Effector CD4-positive, alpha-beta T cell (primary cell): ENCODE results near the gene SLC22A3.
"Not testable (repeated sequence)": the region's sequence is repeated elsewhere in the genome, so short reads cannot be mapped to it uniquely, and the experiment has no call there.

Source experiments
- DNase-seq: peaks from one replicate; pipeline ENCODE4 v3.0.0-alpha.2; 2020

SLC22A3 gene

DNA sequence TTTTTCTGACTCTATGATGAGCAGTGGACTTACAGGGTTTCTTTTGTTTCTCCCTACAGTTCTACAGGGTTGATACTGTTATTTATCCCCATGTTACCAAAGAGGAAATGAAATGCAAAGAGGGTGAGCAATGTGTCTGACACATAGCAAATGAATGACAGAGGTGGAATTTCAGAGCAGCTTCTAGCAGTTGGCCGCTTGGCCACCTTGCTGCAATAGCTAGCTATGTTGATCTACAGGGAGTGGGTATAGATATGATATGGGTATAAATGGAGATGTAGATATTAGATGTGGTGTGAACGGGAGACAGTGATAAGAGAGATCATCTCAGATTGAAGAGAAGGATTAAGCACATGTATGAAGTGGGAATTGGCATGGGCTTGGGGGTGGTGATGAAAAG is 10.9 kb upstream of the SLC22A3 start:
- DNase-seq = no peak

DNA sequence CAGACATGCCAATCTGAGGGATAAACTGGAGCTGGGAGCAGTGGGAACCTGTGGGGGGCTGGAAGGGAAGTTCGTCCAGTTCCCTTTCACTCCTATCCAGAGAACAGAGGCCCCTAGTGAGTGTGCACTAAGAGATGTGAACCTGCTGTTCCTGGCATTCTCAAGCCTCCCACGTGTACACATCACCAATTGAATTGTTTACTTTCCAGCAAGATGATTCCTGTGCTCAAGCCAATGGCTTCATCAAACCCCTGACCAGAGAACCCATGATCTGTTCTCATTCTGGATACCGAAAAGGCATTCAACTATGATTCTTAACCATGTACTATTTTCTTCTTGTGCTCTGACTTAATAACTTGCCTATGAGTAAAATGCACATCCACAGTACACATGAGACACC is 10.2 kb upstream of the SLC22A3 start:
- no peak for DNase-seq

DNA sequence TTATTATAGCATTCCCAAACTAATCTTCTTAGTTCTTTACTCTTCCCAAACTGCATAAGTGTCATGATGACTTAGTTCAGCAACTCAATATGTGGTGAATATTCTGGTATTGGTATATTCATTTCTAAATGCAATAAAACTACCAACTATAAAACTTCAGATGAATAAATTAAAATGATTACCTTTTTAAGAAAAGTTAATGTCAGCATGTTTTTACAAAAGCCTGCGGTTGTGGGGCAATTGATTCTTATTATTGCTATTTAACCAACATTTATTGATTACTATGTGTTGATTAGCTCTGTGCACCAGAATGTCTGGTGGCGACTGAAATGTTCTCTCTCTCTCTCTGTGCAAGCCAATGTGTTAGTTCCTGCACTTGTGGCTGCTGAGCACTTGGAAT is 5.0 kb upstream of the SLC22A3 start:
- DNase-seq = no peak

DNA sequence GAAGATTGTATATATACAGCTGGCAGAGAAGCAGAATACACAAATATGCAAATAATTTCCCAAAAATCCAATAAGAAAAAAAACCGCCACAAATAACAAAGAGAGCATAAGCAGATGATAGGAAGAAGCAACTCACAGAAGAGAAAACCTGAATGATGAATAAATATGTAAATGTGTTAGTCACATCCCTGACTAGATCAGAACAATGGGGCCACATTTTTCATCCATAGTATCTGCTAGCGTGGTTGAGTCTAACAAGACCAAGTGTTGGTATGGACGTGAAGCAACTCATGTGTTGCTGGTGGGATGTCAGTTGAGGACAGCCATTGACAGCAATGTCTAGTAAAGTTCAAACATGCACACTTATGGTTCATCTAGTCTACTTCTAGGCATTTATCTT is 3.9 kb upstream of the SLC22A3 start:
- no peak for DNase-seq

DNA sequence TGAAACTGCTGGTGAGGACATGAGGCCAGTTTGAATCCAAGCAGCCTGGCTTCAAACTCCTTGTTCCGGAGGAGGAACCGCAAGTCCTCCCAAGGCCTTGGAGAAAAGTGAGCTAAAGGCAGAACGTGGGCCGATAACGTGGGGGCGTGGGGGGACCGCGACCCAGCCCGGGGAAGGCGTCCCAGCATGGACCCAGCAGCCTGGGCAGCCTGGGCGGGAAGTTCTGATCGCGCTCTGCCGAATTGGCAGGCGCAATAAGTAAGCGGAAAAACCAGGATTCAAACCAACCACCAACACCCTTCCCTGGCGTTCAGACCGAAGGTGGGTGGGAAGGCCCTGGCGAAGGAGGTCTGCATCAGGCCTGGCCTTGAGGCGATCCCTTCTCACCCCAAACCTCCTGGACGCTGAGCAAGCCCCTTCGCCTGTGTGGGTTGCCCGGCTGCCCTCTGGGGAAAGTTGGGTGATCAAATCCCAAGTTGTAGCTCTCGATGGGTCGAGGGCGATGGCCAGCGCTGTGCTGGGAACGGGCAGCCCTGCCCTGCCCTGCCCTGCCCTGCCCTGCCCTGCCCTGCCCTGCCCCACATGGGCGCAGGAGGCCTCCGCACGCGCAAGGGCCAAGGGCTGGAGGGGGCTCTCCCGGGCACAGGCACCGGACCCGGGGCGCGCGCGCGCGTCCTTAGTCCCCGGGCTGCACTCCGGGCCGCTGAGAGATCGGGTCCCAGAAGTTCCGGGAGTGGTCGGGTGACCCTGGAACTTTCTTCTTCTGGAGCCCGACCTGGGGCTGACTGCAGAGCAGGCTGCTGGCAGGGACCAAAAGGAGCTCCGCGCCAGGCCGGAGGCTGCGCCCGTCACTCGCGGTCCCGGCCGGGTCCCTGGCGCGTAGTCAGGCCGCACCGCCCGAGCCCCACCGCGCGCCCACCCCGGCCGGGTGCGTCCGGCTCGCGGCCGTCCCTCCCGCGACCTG is 637 bp upstream of the SLC22A3 start:
- no peak for DNase-seq

DNA sequence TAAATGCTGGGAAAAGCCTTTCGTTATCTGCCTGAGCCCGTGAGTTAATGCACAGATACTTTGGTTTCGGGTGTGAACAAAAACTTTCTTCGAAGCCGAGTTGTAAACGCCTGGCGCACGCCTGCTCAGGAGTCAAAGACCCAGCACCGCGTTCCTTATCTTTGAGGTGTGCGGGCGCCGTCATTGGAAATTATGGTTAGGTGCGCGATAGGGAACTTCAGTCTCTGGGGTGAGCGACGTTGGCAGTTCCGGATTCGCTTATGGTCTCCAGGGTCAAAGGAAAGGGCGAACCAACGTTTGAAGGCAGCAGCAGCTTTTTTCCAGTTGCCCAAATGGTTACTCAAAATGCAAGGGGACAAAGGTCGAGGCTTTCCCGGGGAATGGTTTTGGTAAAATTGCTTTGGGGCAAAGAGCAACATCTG is 853 bp downstream of the SLC22A3 start:
- no peak for DNase-seq

DNA sequence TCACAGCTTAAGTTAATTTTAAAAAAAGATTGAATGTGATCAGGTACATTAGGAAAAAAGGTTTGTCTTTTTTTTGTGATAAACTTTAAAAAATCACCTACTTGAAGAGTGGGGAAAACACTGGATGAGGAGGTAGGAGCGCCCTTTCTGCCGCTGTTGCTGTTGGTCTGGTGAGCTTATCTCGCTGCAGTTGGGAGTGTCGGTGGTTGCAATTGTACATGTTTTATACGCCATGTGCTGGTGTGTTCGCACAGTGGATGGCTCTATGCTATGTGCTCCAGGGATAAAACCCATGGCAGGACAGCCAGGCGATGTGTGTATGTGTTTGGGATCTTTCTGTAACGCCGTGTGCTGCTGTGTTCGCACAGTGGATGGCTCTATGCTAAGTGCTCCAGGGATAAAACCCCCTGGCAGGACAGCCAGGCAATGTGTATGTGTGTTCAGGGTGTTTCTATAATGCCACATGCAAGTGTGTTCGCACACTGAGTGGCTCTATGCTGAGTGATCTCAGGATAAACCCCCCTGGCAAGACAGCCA is 1.7 kb downstream of the SLC22A3 start:
- no peak for DNase-seq

DNA sequence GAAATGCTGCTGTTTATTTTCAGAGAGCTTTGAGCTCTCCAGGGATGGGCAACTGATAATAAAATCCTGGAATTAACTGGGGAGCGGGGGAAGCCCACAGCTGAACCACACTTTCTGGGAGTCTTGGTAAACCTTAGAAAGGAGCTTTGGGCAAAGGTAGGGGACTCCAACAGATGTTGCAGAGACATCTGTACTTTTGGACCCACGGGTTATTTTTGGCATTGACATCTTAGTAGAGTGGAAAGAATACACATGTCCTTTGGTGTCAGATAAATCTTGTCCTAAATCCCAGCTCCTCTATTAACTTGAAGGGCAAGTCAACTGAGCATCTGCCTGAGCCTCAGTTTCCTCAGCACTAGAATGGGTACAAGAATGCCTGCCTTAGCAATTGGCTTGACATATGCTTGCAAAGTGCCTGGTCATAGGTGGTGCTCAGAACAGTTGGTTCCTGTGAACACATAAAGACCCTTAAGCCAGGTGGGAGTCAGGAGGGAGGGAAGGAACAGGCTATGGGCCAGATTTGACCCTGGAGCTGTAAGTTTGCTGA is 5.8 kb downstream of the SLC22A3 start:
- no peak for DNase-seq

DNA sequence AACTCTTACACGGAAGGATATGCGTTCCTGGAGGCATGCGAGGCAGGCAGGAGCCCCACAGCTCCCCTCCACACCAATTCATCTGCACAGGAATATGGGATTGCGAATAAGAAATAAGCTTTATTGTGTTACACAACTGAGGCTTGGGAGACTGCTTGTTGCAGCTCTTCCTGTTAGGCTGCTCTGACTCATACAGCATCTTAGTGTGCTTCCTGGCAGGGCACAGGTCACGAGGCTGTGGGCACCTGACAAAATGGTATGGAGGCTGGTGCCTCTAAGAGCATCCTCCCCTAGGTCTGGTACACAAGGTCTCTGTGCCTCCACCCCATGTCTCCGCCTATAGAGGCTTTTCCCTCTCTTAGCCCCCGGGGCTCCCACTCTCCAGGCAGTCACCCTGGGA is 6.8 kb downstream of the SLC22A3 start:
- DNase-seq = no peak

DNA sequence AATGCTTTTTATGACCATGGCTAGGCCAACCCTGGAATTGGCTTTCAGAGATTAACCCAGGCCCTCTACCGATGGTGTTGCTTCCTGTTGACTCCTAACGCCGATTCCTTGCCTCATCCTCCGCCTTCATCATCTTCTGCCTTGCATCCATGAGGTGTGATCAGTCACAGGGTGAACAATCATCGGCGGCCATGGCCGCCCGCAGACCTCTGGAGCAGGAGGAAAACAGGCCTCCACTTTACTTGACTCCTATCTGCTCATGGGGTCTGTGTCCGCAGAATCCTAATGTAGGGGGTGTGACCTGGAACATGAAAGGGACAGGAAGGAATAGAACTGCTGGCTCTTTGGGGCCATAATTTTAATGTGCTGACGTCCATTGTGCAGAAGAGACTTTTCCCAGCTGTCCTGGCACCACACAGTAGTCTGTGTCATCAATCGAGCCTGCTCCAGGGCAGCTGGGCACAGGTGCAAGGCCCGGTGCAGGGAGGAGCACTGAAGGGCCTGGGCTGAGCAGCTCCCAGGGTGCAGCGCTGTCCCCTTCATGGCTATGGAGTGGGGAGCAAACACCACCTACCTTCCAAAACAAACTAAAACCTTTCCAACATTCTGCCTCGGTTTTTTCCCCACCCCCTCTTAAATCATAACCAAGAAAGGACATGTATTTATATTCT is 8.0 kb downstream of the SLC22A3 start:
- DNase-seq = no peak

DNA sequence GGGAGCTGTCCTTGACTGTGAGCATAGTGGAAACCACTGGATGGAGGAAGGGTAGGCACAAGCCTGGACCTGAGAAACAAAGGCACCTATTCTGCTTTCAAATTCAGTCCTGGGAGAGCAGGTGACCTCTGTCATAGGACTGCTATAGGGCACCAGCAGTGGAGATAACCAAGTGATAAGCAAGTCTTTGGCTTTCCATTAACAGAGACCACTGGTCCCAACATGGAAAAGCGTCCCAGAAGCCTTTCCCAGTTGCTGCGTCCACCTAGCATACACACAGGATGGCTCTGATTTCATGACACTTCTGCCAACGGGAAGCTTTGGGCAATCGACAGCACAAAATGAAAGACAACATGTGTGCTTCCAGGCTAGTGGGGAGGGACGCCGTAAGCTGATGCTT is 8.9 kb downstream of the SLC22A3 start:
- DNase-seq = no peak

DNA sequence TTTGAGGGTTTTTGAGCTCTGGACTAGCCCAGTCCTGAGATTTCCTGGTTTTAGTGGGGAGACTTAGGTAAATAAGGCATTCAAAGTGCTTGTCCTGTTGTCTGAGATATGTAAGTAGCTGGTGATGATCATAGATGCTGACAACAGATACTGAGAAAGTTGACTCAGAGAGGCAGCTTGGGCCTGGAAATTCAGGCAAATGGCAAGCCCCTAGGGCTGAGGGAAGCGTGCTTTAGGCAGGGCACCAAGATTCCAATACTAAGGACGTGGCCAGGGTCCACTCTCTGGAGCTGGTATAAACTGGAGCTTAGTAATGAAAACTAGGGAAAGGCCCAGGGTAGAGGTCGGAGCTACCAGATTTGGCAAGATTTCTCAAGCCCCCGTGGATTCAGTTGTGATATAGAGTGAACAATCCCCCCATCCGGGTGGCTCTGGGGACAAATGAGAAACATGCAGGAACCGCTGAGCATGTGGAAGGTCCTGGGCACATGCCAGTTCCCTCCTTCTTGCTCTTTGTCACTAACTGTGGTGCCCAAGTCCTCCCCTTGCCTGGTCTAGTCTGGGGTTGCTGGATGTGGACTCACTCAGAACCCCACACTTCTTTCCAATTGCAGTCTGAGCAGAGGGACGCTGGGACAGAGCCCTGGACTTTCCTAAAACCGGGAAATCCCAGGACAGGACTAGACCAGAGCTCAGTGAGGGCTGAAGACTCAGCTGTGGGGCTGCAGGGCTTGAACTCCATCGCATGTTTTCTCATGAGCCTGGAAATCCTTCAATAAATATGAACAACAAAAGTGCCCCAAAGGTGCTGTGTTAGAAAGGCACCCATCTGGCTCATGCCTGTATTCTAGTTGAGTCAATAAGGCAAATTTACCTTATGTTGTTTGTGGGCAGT is 10.3 kb downstream of the SLC22A3 start:
- no peak for DNase-seq

DNA sequence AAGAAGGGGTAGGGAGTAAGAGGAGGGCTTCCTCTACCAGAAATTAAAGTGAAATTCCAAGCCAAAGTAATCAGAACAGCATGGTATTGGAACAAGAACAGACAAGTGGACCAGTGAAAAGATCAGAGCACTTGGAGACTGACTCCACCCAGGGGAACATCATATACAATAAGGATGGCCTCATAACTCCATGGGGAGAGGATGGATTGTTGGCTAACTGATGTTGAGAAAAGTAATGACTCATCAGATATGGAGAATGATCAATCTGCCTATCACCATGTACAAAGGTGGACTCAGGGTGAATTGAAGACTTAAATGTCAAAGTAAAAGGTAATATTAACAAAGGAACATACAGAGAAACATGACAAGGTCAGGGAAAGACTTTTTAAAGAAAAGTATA is 12.8 kb downstream of the SLC22A3 start:
- DNase-seq = no peak

DNA sequence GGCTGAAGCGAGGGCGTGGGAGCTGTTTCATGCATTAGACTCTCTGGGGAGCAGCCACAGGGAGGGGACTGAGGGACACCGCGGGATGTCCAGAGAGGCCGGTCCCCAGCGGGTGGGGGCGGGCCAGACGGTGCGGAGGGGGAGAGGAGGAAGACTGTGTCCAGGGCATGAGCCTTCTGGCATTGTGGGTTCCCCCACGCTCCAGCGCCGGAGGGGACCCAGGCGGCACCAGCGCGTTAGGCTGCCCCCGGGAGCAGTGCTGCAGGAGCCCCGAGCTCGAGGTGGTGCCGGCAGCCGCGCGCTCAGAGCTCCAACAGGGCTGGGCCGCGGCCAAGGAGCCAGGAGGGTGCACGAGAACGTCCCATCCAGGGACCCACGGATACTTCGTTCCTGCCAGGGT is 14.4 kb downstream of the SLC22A3 start:
- no peak for DNase-seq

DNA sequence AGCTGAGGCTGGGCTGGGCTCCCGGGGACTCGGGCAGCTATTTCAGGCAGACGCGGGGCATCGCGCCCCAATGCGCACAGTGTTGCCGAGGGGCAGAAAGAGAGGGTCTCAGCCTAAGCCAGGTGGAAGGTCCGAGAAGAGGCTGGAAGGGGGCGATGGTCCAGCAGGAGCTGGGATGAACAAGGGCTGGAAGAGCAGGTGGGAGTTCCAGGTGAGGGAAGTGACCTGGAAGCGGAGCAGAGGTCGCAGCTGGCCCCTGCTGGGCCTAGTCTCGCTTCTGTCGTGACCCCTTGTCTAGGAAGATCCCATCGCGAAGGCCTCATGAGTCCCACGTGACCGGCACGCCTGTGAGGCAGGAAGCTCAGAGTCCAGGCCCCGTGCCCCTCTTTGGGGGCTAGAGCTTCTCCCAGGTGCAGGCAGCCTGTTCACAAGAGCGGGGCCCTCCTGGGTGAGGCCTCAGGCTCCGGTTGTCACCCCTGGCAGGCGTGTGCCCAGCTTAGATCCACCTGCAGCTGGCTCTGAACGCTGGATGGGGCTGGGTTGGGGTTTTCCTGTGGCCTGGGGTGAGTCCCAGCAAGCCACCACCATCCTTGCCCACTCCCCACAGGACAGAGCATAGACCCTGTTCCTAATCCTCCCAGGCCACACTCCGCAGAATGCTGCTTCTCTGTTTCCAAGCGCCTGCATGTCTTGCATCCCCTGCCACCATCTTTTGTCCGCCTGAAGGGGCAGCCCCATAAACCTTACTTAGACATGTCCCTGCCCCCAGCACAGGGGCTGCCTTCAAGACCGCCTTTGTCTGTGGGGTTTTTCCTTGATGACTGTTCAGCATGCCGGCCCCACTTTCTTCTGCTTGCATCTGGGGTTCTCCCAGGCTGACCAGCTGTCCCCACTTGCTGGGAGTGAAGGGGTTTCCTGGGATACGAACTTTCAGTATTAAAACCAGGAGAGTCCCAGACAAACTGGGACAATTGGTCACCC is 15.1 kb downstream of the SLC22A3 start:
- DNase-seq = no peak

DNA sequence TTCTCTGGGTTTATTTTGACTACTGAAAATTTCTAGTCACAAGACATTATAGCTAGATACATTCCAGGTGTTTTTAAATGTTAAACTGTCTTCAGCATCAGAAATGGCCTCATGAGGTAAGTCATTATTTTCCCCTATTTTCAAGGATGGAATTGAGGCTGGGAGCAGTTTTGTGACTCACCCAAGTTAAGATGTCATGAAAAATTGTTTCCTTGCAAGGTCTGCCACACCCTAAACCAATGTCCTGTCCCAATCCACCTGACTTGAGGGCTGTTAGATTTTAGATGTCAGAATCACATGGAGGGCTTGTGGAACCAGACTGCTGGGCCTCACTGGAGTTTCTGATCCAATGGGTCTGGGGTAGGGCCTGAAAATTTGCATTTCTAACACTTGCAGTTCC is 16.9 kb downstream of the SLC22A3 start:
- DNase-seq = no peak

DNA sequence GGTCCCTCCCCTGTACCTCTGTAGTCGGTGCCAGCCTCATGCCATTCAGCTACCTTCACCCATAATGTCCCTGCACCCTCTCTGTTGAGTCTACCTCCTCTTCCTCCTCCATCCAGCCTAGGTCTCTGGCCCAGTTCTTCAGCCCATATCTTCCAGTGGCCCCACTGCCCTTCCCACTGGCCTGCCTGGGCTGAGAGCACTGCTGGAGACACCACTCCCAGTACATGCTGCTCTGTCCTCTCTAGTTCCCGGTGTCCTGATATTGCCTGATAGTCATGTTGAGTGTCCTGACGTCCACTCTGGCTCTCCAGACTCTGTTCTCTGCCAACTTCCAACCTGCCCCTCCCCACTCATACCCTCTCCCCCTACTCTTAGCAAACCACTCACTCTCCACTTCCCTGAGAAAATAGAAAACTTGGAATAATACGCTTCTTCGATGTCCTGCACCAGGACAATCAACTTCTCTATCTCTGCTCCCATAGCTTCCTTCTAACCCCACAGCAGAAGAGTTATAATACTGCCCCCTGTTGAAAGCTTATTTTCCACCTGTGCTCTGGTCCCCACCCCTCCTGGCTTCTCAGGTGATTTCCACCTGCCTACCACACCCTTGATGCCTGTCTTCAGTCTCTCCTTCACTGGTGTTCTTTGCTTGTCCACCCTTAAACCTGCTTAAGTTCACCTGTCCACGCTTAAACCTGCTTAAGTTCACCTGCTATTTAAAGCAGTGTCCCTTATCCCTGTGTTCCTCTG is 19.8 kb downstream of the SLC22A3 start:
- DNase-seq = no peak

DNA sequence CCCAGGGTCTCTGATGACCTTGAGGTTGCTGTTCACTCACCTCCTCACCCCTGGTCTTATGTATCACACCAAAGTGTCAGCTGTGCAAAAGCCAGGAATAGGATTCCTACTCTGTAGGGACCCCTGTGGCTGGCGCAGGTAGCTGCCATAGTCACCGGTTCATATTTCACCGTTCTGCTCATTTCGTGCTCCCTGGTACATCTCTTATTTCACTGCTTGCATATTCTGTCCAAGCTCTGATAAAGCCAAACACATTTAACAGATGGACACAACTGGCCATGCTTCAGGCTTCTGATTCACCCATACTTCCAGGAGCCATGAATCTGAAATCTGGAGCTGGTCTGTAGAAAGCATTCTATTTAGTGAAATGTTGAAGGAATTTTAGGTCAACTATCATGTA is 20.5 kb downstream of the SLC22A3 start:
- no peak for DNase-seq

DNA sequence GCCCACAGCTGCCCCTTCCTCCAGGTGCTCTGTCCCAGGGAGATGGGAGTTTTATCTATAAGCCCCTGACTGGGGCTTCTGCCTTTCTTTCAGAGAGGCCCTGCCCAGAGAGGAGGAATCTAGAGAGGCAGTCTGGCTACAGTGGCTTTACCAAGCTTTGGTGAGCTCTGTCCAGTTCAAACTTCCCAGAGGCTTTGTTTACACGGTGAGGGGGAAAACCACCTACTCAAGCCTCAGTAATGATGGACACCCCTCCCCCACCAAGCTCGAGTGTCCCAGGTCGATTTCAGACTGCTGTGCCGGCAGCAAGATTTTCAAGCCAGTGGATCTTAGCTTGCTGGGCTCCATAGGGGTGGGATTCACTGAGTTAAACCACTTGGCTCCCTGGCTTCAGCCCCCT is 25.4 kb downstream of the SLC22A3 start:
- DNase-seq = not testable (repeated sequence)

DNA sequence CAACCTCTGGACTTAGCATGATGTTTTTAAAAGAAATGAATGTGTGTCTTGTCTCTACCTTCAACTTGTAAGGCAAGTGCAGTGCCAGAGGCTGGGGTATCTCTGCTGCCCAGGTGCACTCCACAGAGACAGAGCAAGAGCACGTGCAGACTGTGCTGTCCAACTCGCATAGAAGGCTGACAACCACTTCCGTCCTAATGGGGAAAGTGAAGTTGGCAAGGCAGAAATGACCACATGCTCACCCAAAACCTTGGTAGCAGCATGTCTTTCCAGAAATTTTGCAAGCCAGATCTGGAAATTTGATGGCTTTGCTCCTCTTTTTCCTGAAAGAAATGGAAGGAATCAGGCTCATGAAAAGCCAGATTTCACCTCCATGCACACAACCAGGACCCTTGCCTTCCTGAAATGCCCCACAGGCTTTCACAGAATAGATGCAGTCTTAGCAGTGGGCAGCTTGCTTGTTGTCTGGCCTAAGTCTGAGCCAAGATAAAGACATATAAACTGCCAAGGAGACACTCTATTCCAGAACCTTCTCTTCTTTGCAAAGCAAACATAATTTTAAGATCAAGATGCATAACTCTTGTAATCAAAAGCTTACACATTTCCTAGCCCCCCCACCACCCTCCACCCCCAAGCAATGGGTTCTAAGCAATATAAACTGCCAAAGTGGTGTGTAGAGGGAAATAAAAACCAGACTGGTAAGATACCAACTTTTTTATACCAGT is 26.8 kb downstream of the SLC22A3 start:
- no peak for DNase-seq
